Cardiac atrium fibroblast (primary cell): ENCODE results near the gene RNF39. TPM values are rescaled to one million over a fixed set of nuclear protein-coding genes. Genes with fewer than 3 reads are reported as not detected.

Experiments
- total RNA-seq: library from RNA; depleted of rRNA; stranded (reverse); fragments of >200 nt; gene quantifications from 2 replicates; pipeline ENCODE4 v1.2.3, GENCODE V29; 2015

Gene RNF39
- total RNA-seq: not detected in 2 replicates

GRCh38 chr6:30075094-30075789, at the start of gene RNF39:
RNF39 (minus strand) TSS chr6:30075769; CDS start chr6:30075585, 184 bp downstream.

GRCh38 chr6:30113003-30113759, 37.6 kb upstream of the RNF39 start, which contains the start of gene TRIM31:
TRIM31 (minus strand) TSS chr6:30113090; CDS start chr6:30112805, 285 bp downstream.

GRCh38 chr6:30066577-30067459, 8.8 kb downstream of the RNF39 start, which contains the start of gene PPP1R11:
PPP1R11 (plus strand) TSS chr6:30067198; CDS start chr6:30067411, 213 bp downstream.

GRCh38 chr6:30061092-30061857, 14.3 kb downstream of the RNF39 start, which contains the start of gene POLR1H:
POLR1H (plus strand) TSS chr6:30061265; CDS start chr6:30061525, 260 bp downstream.

Other genes with a start within 250 kb of the RNF39 start
- not detected in 2 replicates for gene HLA-G, start 247.9 kb downstream of the RNF39 start, total RNA-seq
- gene HLA-A, start 133.2 kb downstream of the RNF39 start, total RNA-seq: 528 and 669 TPM in 2 replicates
- gene POLR1H, start 14.5 kb downstream of the RNF39 start, total RNA-seq: 10.7 and 15.7 TPM in 2 replicates
- gene PPP1R11, start 8.6 kb downstream of the RNF39 start, total RNA-seq: 34.3 and 35.5 TPM in 2 replicates
- gene TRIM31, start 37.3 kb upstream of the RNF39 start, total RNA-seq: not detected in 2 replicates
- gene TRIM40, start 60.4 kb upstream of the RNF39 start, total RNA-seq: not detected in 2 replicates
- not detected in 2 replicates for gene TRIM10, start 85.4 kb upstream of the RNF39 start, total RNA-seq
- gene TRIM15, start 87.8 kb upstream of the RNF39 start, total RNA-seq: not detected in 2 replicates
- gene TRIM26, start 137.6 kb upstream of the RNF39 start, total RNA-seq: 25.8 and 34.8 TPM in 2 replicates